PFSK-1 (cell line): ENCODE results near the gene RNU6-7.

ENCODE experiments used
- POLR2AphosphoS5 ChIP-seq: IDR thresholded peaks from 2 replicates; pipeline ENCODE4 v1.6.1; 2012; ENCODE audit warnings: low read depth, mild to moderate bottlenecking, control low read depth, low read length, moderate library complexity
- TAF1 ChIP-seq: IDR thresholded peaks from 2 replicates; pipeline ENCODE4 v1.6.1; 2012; ENCODE audit warnings: low read length, control low read depth, borderline replicate concordance; ENCODE audit not compliant: insufficient read depth
- TF ChIP-seq, protein P1 (sequence below), 2 experiments: IDR thresholded peaks; 2 replicates each; pipeline versions ENCODE4 v1.6.1 to v1.8.0; 2011 to 2012; ENCODE audit warnings: low read depth in 2 of 2, low read length in 2 of 2, control low read depth in 1 of 2, inconsistent platforms in 1 of 2, mild to moderate bottlenecking in 1 of 2, moderate library complexity in 1 of 2; ENCODE audit not compliant: insufficient read depth in 1 of 2

DNA sequence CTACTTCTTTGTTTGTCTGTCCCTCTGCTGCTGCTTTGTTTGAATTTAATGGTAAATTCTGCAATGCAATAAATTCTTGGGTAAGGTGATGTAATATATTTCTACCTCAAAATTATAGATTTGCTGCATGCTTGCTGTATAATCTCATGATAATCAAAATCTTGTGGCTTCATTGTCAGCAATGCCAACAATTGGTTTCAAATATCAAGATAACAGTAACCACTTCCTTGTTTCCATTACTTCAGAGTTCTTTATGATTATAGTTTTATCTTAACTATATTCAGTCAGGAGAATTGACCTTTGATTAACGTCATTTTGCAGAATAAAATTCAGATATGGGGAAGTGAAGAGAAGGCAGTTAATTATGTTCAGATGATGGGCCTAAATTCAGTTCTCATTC lies 31.4 kb downstream of the RNU6-7 start:
- no peak for TF ChIP-seq POLR2AphosphoS5
- no peak for TF ChIP-seq TAF1
- TF ChIP-seq, protein P1, sequence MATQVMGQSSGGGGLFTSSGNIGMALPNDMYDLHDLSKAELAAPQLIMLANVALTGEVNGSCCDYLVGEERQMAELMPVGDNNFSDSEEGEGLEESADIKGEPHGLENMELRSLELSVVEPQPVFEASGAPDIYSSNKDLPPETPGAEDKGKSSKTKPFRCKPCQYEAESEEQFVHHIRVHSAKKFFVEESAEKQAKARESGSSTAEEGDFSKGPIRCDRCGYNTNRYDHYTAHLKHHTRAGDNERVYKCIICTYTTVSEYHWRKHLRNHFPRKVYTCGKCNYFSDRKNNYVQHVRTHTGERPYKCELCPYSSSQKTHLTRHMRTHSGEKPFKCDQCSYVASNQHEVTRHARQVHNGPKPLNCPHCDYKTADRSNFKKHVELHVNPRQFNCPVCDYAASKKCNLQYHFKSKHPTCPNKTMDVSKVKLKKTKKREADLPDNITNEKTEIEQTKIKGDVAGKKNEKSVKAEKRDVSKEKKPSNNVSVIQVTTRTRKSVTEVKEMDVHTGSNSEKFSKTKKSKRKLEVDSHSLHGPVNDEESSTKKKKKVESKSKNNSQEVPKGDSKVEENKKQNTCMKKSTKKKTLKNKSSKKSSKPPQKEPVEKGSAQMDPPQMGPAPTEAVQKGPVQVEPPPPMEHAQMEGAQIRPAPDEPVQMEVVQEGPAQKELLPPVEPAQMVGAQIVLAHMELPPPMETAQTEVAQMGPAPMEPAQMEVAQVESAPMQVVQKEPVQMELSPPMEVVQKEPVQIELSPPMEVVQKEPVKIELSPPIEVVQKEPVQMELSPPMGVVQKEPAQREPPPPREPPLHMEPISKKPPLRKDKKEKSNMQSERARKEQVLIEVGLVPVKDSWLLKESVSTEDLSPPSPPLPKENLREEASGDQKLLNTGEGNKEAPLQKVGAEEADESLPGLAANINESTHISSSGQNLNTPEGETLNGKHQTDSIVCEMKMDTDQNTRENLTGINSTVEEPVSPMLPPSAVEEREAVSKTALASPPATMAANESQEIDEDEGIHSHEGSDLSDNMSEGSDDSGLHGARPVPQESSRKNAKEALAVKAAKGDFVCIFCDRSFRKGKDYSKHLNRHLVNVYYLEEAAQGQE (IDR thresholded peaks at IDR 0.05; ENCODE audit: insufficient read depth in 1 of 2, low read depth in 2 of 2, low read length in 2 of 2) = no peak
